GM23338 (cell line): ENCODE measurements around the gene GON7. TPM values are rescaled to one million over a fixed set of nuclear protein-coding genes. Genes with fewer than 3 reads are reported as not detected.

Source experiments
- ATAC-seq: fragments of 200-7000 bp; cut with Tn5 transposase; 3 replicates; pipeline ENCODE4 v1.9.1; 2020
- DNase-seq: peaks from one replicate; pipeline ENCODE4 v3.0.0-alpha.2; 2015; ENCODE audit warnings: low spot score
- H2AFZ ChIP-seq: fragments of 200-600 bp; sonication (generic); 2 replicates; pipeline ENCODE4 v1.8.0; 2016; ENCODE audit warnings: antibody characterized with exemption, mild to moderate bottlenecking, moderate library complexity
- H3F3A ChIP-seq: fragments of 200-600 bp; sonication (generic); replicated peaks from 2 replicates; pipeline ENCODE4 v1.8.0; 2017; ENCODE audit warnings: antibody characterized with exemption, mixed run types, low read depth
- H3K27ac ChIP-seq: fragments of 200-600 bp; sonication (generic); 2 replicates; pipeline ENCODE4 v1.6.1; 2016; ENCODE audit warnings: low read depth
- H3K27me3 ChIP-seq: fragments of 200-600 bp; sonication (generic); 2 replicates; pipeline ENCODE4 v1.8.0; 2016; ENCODE audit warnings: mild to moderate bottlenecking, mixed run types, moderate library complexity; ENCODE audit not compliant: insufficient read depth
- H3K36me3 ChIP-seq: fragments of 200-600 bp; sonication (generic); 2 replicates; pipeline ENCODE4 v1.8.0; 2016; ENCODE audit warnings: mild to moderate bottlenecking; ENCODE audit not compliant: insufficient read depth
- H3K4me1 ChIP-seq: fragments of 200-600 bp; sonication (generic); 2 replicates; pipeline ENCODE4 v1.8.0; 2016; ENCODE audit warnings: mild to moderate bottlenecking, moderate library complexity; ENCODE audit not compliant: insufficient read depth
- H3K4me2 ChIP-seq: fragments of 200-600 bp; sonication (generic); 2 replicates; pipeline ENCODE4 v1.7.1; 2017; ENCODE audit warnings: mixed run types
- H3K4me3 ChIP-seq: fragments of 200-600 bp; sonication (generic); 2 replicates; pipeline ENCODE4 v1.6.1; 2016; ENCODE audit warnings: mixed run types
- H3K79me2 ChIP-seq: fragments of 200-600 bp; sonication (generic); replicated peaks from 2 replicates; pipeline ENCODE4 v1.8.0; 2017; ENCODE audit warnings: mild to moderate bottlenecking; ENCODE audit not compliant: insufficient read depth
- H3K9me2 ChIP-seq: fragments of 200-600 bp; sonication (generic); 2 replicates; pipeline ENCODE4 v1.8.0; 2017; ENCODE audit not compliant: insufficient read depth
- H4K20me1 ChIP-seq: fragments of 200-600 bp; sonication (generic); replicated peaks from 2 replicates; pipeline ENCODE4 v1.8.0; 2017; ENCODE audit warnings: mild to moderate bottlenecking; ENCODE audit not compliant: insufficient read depth
- H3K27ac Mint-ChIP-seq: 2 replicates; pipeline ENCODE4 v1.8.0; 2020; ENCODE audit warnings: inconsistent platforms, mild to moderate bottlenecking, moderate library complexity, mixed read lengths
- H3K27me3 Mint-ChIP-seq: 3 replicates; pipeline ENCODE4 v1.8.0; 2022; ENCODE audit warnings: low read depth, mild to moderate bottlenecking, moderate library complexity, mixed read lengths, inconsistent platforms; ENCODE audit not compliant: insufficient read depth, poor library complexity
- H3K36me3 Mint-ChIP-seq: 3 replicates; pipeline ENCODE4 v1.8.0; 2021; ENCODE audit warnings: low read depth, mild to moderate bottlenecking, inconsistent platforms, moderate library complexity, mixed read lengths
- H3K4me1 Mint-ChIP-seq: 3 replicates; pipeline ENCODE4 v1.8.0; 2020; ENCODE audit warnings: mild to moderate bottlenecking, inconsistent platforms, mixed read lengths
- H3K4me3 Mint-ChIP-seq: 3 replicates; pipeline ENCODE4 v1.8.0; 2021; ENCODE audit warnings: moderate library complexity, mild to moderate bottlenecking, inconsistent platforms, mixed read lengths
- H3K9me3 Mint-ChIP-seq: 3 replicates; pipeline ENCODE4 v1.8.0; 2020; ENCODE audit warnings: moderate library complexity, mild to moderate bottlenecking, inconsistent platforms, mixed read lengths
- CREB1 ChIP-seq: fragments of 250-450 bp; sonication (Bioruptor Pico); IDR thresholded peaks from 2 replicates; pipeline ENCODE4 v1.5.0; 2020; ENCODE audit warnings: low read depth, mild to moderate bottlenecking, moderate library complexity
- EZH2phosphoT487 ChIP-seq: fragments of 200-600 bp; sonication (generic); IDR thresholded peaks from one replicate; pipeline ENCODE4 v1.8.1; 2018; ENCODE audit warnings: antibody characterized with exemption; ENCODE audit not compliant: unreplicated experiment
- POLR2AphosphoS5 ChIP-seq: IDR thresholded peaks from 2 replicates; pipeline ENCODE4 v1.6.1; 2016; ENCODE audit warnings: antibody characterized with exemption, low read depth
- REST ChIP-seq: IDR thresholded peaks from one replicate; pipeline ENCODE4 v1.6.1; 2018; ENCODE audit warnings: antibody characterized with exemption; ENCODE audit not compliant: unreplicated experiment
- polyA plus RNA-seq: library from polyadenylated mRNA; unstranded; fragments of >200 nt; fragmentation: Nextera tagmentation; extraction: Ambion mirVana; gene quantifications from 2 replicates; pipeline ENCODE4 v1.2.1, GENCODE V29; 2016
- total RNA-seq: library from RNA; depleted of rRNA; stranded (reverse); fragments of >200 nt; shearing (Covaris generic); gene quantifications from 2 replicates; pipeline ENCODE4 v1.2.3, GENCODE V29; 2014
- TF ChIP-seq, protein P1 (sequence below): fragments of 250-450 bp; sonication (Bioruptor Pico); IDR thresholded peaks from 2 replicates; pipeline ENCODE4 v1.5.0; 2020; ENCODE audit warnings: mild to moderate bottlenecking, moderate library complexity
- TF ChIP-seq, protein P2 (sequence below), 2 experiments: fragments of 200-600 bp in 1 of 2; sonication (generic) in 1 of 2; conservative IDR thresholded peaks; 2 replicates each; pipeline versions ENCODE4 v1.5.1 to v1.6.1; 2016 to 2017; ENCODE audit warnings: antibody characterized with exemption in 2 of 2, low read depth in 2 of 2, mild to moderate bottlenecking in 2 of 2, moderate library complexity in 1 of 2

The GON7 gene
- total and polyA plus RNA-seq, 2 experiments from 2014 or later = 12.8 to 16.6 TPM

- TF ChIP-seq, protein P1, sequence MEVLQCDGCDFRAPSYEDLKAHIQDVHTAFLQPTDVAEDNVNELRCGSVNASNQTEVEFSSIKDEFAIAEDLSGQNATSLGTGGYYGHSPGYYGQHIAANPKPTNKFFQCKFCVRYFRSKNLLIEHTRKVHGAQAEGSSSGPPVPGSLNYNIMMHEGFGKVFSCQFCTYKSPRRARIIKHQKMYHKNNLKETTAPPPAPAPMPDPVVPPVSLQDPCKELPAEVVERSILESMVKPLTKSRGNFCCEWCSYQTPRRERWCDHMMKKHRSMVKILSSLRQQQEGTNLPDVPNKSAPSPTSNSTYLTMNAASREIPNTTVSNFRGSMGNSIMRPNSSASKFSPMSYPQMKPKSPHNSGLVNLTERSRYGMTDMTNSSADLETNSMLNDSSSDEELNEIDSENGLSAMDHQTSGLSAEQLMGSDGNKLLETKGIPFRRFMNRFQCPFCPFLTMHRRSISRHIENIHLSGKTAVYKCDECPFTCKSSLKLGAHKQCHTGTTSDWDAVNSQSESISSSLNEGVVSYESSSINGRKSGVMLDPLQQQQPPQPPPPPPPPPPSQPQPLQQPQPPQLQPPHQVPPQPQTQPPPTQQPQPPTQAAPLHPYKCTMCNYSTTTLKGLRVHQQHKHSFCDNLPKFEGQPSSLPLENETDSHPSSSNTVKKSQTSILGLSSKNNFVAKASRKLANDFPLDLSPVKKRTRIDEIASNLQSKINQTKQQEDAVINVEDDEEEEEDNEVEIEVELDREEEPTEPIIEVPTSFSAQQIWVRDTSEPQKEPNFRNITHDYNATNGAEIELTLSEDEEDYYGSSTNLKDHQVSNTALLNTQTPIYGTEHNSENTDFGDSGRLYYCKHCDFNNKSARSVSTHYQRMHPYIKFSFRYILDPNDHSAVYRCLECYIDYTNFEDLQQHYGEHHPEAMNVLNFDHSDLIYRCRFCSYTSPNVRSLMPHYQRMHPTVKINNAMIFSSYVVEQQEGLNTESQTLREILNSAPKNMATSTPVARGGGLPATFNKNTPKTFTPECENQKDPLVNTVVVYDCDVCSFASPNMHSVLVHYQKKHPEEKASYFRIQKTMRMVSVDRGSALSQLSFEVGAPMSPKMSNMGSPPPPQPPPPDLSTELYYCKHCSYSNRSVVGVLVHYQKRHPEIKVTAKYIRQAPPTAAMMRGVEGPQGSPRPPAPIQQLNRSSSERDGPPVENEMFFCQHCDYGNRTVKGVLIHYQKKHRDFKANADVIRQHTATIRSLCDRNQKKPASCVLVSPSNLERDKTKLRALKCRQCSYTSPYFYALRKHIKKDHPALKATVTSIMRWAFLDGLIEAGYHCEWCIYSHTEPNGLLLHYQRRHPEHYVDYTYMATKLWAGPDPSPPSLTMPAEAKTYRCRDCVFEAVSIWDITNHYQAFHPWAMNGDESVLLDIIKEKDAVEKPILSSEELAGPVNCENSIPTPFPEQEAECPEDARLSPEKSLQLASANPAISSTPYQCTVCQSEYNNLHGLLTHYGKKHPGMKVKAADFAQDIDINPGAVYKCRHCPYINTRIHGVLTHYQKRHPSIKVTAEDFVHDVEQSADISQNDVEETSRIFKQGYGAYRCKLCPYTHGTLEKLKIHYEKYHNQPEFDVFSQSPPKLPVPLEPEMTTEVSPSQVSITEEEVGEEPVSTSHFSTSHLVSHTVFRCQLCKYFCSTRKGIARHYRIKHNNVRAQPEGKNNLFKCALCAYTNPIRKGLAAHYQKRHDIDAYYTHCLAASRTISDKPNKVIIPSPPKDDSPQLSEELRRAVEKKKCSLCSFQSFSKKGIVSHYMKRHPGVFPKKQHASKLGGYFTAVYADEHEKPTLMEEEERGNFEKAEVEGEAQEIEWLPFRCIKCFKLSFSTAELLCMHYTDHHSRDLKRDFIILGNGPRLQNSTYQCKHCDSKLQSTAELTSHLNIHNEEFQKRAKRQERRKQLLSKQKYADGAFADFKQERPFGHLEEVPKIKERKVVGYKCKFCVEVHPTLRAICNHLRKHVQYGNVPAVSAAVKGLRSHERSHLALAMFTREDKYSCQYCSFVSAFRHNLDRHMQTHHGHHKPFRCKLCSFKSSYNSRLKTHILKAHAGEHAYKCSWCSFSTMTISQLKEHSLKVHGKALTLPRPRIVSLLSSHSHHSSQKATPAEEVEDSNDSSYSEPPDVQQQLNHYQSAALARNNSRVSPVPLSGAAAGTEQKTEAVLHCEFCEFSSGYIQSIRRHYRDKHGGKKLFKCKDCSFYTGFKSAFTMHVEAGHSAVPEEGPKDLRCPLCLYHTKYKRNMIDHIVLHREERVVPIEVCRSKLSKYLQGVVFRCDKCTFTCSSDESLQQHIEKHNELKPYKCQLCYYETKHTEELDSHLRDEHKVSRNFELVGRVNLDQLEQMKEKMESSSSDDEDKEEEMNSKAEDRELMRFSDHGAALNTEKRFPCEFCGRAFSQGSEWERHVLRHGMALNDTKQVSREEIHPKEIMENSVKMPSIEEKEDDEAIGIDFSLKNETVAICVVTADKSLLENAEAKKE (CRISPR knock-in tag) = no peak
- TF ChIP-seq EZH2phosphoT487 = no peak
These were observed 21.5 kb downstream of the GON7 start (continued) for GRCh38 chr14:93185349-93185720.

GRCh38 chr14:93184391-93185348 lies 22.2 kb downstream of the GON7 start, which contains the start of the genes LYSET and MOAP1:
Gene LYSET (plus strand): TSS chr14:93185317. CDS start chr14:93185406, 89 bp downstream.
Gene MOAP1 (minus strand): TSS chr14:93184897. CDS start chr14:93184242, 655 bp downstream.
- peaks cover 16% of the 10 kb centered on the region; the same call in 2 of the 3 replicates for H3K4me1 Mint-ChIP-seq
- 0 out of 2 replicates have a peak, but pooled peaks cover 12% of the 10 kb centered on the region for H4K20me1 ChIP-seq
- peaks cover 21% of the 10 kb centered on the region for H3K36me3 Mint-ChIP-seq
- H2AFZ ChIP-seq = peak within 1 kb of the TSS; percentile 100
- TF ChIP-seq REST = no peak
- TF ChIP-seq POLR2AphosphoS5 = peak; percentile 90
- peak; percentile 90 for TF ChIP-seq CREB1
- TF ChIP-seq, protein P2, sequence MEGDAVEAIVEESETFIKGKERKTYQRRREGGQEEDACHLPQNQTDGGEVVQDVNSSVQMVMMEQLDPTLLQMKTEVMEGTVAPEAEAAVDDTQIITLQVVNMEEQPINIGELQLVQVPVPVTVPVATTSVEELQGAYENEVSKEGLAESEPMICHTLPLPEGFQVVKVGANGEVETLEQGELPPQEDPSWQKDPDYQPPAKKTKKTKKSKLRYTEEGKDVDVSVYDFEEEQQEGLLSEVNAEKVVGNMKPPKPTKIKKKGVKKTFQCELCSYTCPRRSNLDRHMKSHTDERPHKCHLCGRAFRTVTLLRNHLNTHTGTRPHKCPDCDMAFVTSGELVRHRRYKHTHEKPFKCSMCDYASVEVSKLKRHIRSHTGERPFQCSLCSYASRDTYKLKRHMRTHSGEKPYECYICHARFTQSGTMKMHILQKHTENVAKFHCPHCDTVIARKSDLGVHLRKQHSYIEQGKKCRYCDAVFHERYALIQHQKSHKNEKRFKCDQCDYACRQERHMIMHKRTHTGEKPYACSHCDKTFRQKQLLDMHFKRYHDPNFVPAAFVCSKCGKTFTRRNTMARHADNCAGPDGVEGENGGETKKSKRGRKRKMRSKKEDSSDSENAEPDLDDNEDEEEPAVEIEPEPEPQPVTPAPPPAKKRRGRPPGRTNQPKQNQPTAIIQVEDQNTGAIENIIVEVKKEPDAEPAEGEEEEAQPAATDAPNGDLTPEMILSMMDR (conservative IDR thresholded peaks at IDR 0.05; ENCODE audit: low read depth in 2 of 2) = peak in 1 of 2 experiments; percentile 16; a peak in 1 of 4 replicates
- no peaks in the 10 kb centered on the region for H3K9me3 Mint-ChIP-seq
- ATAC-seq (peak; percentile 91), DNase-seq (peak; percentile 94)
- H3K9me2 ChIP-seq = no peaks in the 10 kb centered on the region
- H3K36me3 ChIP-seq = peaks cover 19% of the 10 kb centered on the region
- H3K4me3 Mint-ChIP-seq = peak within 1 kb of the TSS; percentile 99
- H3K4me3 ChIP-seq = peak within 1 kb of the TSS; percentile 100
- peak within 1 kb of the TSS; percentile 96 for H3K27ac Mint-ChIP-seq
- peak within 1 kb of the TSS; percentile 98 for H3K27ac ChIP-seq
- H3K27me3 ChIP-seq = no peaks in the 10 kb centered on the region
- peaks cover 6% of the 10 kb centered on the region; the same call in 1 of the 2 replicates for H3K4me1 ChIP-seq
- peak within 1 kb of the TSS; percentile 98 for H3K4me2 ChIP-seq
- H3K79me2 ChIP-seq = peaks cover 38% of the 10 kb centered on the region
- H3K27me3 Mint-ChIP-seq = peaks cover 9% of the 10 kb centered on the region
- peaks cover 18% of the 10 kb centered on the region for H3F3A ChIP-seq
